ENCODE results near the gene MRPS5.

DNA sequence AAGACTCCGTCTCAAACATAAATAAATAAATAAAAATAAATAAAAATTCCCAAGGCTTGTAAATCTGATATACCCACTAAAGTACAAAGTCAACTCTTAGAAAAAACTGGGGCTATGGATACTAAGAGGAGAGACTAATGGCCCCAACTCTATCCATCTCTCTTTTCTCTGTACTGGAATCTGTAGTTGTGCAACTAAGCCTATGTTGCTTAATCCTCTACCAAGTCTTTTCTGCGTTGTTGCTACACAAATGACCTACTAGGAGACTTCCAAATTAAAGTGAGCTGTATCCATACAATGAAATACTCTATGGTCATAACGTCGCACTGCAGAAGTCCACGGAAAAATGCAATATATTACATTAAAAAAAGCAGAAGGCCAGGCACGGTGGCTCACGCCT, 8.1 kb downstream of the MRPS5 start:
- TF ChIP-seq, protein P1, sequence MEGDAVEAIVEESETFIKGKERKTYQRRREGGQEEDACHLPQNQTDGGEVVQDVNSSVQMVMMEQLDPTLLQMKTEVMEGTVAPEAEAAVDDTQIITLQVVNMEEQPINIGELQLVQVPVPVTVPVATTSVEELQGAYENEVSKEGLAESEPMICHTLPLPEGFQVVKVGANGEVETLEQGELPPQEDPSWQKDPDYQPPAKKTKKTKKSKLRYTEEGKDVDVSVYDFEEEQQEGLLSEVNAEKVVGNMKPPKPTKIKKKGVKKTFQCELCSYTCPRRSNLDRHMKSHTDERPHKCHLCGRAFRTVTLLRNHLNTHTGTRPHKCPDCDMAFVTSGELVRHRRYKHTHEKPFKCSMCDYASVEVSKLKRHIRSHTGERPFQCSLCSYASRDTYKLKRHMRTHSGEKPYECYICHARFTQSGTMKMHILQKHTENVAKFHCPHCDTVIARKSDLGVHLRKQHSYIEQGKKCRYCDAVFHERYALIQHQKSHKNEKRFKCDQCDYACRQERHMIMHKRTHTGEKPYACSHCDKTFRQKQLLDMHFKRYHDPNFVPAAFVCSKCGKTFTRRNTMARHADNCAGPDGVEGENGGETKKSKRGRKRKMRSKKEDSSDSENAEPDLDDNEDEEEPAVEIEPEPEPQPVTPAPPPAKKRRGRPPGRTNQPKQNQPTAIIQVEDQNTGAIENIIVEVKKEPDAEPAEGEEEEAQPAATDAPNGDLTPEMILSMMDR (IDR thresholded peaks at IDR 0.05), result no peak
- TF ChIP-seq POLR2AphosphoS5 (IDR thresholded peaks at IDR 0.05) (no peak), EP300 (IDR thresholded peaks at IDR 0.05) (no peak), POLR2A (IDR thresholded peaks at IDR 0.05) (no peak)

Data from suprapubic skin (tissue), 4 donors.